ENCODE data around the gene MICALL2. TPM values are rescaled to one million over a fixed set of nuclear protein-coding genes. Genes with fewer than 3 reads are reported as not detected.

MICALL2 gene
- total and polyA plus RNA-seq, 2 donors from 2014 or later: 16.6 to 53.4 TPM

- Histone ChIP-seq H3K4me3 (ENCODE audit: low read length in 3 of 3) (no peak overlapping the region), H3K9me3 (ENCODE audit: control insufficient read depth in 2 of 3, insufficient read depth in 1 of 3, low read length in 3 of 3) (peaks cover 0 to 8% (median 3%) of the 10 kb centered on the region in 3 donors), H3K27ac (ENCODE audit: low read depth in 2 of 2, low read length in 2 of 2) (no peak overlapping the region), H3K36me3 (ENCODE audit: control insufficient read depth in 2 of 3, insufficient read depth in 3 of 3, low read length in 3 of 3) (no peaks in the 10 kb centered on the region), H3K4me1 (ENCODE audit: control insufficient read depth in 2 of 3, insufficient read depth in 2 of 3, low read depth in 1 of 3, low read length in 3 of 3) (no peaks in the 10 kb centered on the region), H3K9ac (ENCODE audit: low read length in 3 of 3) (no peak overlapping the region), H3K27me3 (ENCODE audit: control insufficient read depth, insufficient read depth, low read length) (peaks cover 7% of the 10 kb centered on the region)
- no peak for TF ChIP-seq CTCF (IDR thresholded peaks at IDR 0.05; ENCODE audit: borderline replicate concordance, extremely low read depth, insufficient read depth)
- DNase-seq (no peak), FAIRE-seq (no peak)
- intact Hi-C loops (cut with DNase I): no loop called here
Measured at GRCh38 chr7:1401011-1401410, 58.3 kb downstream of the MICALL2 start.

DNA sequence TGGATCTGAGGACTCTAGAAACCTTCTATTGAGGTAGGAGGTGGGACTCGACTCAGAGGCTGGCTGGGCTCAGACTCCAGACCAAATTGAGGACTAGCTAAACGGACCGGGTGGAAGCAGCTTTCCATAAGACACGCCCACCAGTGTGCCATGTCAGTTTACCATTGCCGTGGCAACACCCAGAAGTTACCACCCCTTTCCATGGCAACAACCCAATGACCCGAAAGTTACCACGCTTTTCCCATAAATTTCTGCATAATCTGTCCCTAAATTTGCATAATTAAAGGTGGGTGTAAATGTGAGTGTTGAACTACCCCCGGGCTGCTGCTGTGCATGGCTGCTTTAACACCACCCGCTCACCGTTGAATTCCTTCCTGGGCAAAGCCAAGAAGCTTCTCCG lies 58.9 kb downstream of the MICALL2 start:
- H3K4me3 ChIP-seq (ENCODE audit: low read length in 3 of 3): no peak overlapping the region
- intact Hi-C loops (cut with DNase I): no loop called here
- H3K9me3 ChIP-seq (ENCODE audit: control insufficient read depth in 2 of 3, insufficient read depth in 1 of 3, low read length in 3 of 3): peaks cover 0 to 8% (median 3%) of the 10 kb centered on the region in 3 donors
- H3K4me1 ChIP-seq (ENCODE audit: control insufficient read depth in 2 of 3, insufficient read depth in 2 of 3, low read depth in 1 of 3, low read length in 3 of 3): no peaks in the 10 kb centered on the region
- DNase-seq: peak in 3 of 5 donors; percentile 52 to 68 (median 58)
- H3K36me3 ChIP-seq (ENCODE audit: control insufficient read depth in 2 of 3, insufficient read depth in 3 of 3, low read length in 3 of 3): no peaks in the 10 kb centered on the region
- peaks cover 7% of the 10 kb centered on the region for H3K27me3 ChIP-seq (ENCODE audit: control insufficient read depth, insufficient read depth, low read length)
- no peak for FAIRE-seq
- H3K9ac ChIP-seq (ENCODE audit: low read length in 3 of 3): no peak overlapping the region
- TF ChIP-seq CTCF (IDR thresholded peaks at IDR 0.05; ENCODE audit: borderline replicate concordance, extremely low read depth, insufficient read depth): no peak
- H3K27ac ChIP-seq (ENCODE audit: low read depth in 2 of 2, low read length in 2 of 2): no peak overlapping the region

DNA sequence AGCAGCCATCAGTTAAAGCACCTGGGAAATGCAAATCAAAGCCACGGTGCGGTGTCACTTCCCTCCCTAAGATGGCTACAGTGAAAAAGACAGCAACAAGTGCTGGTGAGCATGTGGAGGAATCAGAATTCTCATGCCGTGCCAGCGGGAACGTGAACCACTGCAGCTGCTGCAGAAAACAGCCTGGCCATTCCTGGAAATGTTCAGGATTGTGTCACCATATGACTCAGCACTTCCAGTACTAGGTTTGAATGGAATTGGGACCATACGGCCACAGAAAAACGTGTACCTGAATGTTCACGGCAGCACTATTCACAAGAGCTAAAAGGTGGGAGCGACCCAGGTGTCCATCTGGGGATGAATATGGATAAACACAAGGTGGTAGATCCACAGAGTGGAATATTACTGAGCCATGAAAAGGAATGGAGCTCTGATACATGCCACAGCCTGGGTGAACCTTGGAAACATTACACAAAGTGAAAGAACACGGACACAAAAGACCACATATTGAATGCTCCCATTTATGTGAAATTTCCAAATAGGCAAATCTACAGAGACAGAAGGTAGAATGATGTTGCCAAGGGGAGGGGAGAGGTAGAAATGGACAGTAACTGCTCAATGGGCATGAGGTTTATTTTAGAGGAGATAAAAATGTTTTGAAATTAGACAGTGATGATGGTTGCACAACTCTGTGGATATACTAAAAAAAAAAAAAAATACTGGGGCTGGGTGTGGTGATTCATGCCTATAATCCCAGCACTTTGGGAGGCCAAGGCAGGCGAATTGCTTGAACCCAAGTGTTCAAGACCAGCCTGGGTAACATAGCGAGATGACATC lies 61.6 kb downstream of the MICALL2 start:
- intact Hi-C loops (cut with DNase I): no loop called here
- no peak for FAIRE-seq
- peaks cover 0 to 13% (median 3%) of the 10 kb centered on the region in 3 donors for H3K9me3 ChIP-seq (ENCODE audit: control insufficient read depth in 2 of 3, insufficient read depth in 1 of 3, low read length in 3 of 3)

More for the DNA sequence above, 61.6 kb downstream of the MICALL2 start:
- Histone ChIP-seq H3K27me3 (ENCODE audit: control insufficient read depth, insufficient read depth, low read length) (no peaks in the 10 kb centered on the region), H3K4me3 (ENCODE audit: low read length in 3 of 3) (no peak overlapping the region), H3K36me3 (ENCODE audit: control insufficient read depth in 2 of 3, insufficient read depth in 3 of 3, low read length in 3 of 3) (no peaks in the 10 kb centered on the region), H3K4me1 (ENCODE audit: control insufficient read depth in 2 of 3, insufficient read depth in 2 of 3, low read depth in 1 of 3, low read length in 3 of 3) (no peaks in the 10 kb centered on the region), H3K9ac (ENCODE audit: low read length in 3 of 3) (no peak overlapping the region), H3K27ac (ENCODE audit: low read depth in 2 of 2, low read length in 2 of 2) (no peak overlapping the region)
- no peak for TF ChIP-seq CTCF (IDR thresholded peaks at IDR 0.05; ENCODE audit: borderline replicate concordance, extremely low read depth, insufficient read depth)
- DNase-seq: no peak
